VCaP (cell line): ENCODE results near the gene TBC1D2.

Source experiments
- H3K27ac ChIP-seq: fragments of 450-650 bp; 2 replicates; pipeline ENCODE4 v1.5.1; 2017
- CTCF ChIP-seq: fragments of 450-650 bp; conservative IDR thresholded peaks from 2 replicates; pipeline ENCODE4 v1.5.1; 2017; ENCODE audit warnings: mild to moderate bottlenecking, moderate library complexity

Gene TBC1D2

GRCh38 chr9:98159790-98160189 lies 95.7 kb downstream of the TBC1D2 start:
- TF ChIP-seq CTCF = no peak
- H3K27ac ChIP-seq = peak overlapping the region; percentile 84

- no peak for TF ChIP-seq CTCF
- H3K27ac ChIP-seq = peak overlapping the region; percentile 84
Measured at GRCh38 chr9:98159301-98159700, 96.1 kb downstream of the TBC1D2 start.

GRCh38 chr9:98158071-98158831 lies 97.2 kb downstream of the TBC1D2 start:
- TF ChIP-seq CTCF = no peak
- peak overlapping the region; percentile 84 for H3K27ac ChIP-seq

- peak overlapping the region; percentile 84 for H3K27ac ChIP-seq
- TF ChIP-seq CTCF = no peak
Measured at GRCh38 chr9:98157372-98157771, 98.1 kb downstream of the TBC1D2 start.

- H3K27ac ChIP-seq = peak overlapping the region; percentile 84
- TF ChIP-seq CTCF = no peak
Measured at GRCh38 chr9:98154678-98155077, 100.8 kb downstream of the TBC1D2 start.

GRCh38 chr9:98152526-98152925 lies 102.9 kb downstream of the TBC1D2 start:
- H3K27ac ChIP-seq = no peak overlapping the region
- TF ChIP-seq CTCF = no peak

GRCh38 chr9:98150721-98151120 lies 104.7 kb downstream of the TBC1D2 start:
- TF ChIP-seq CTCF = no peak
- no peak overlapping the region for H3K27ac ChIP-seq
